CD4-positive, alpha-beta T cell (primary cell): Measurements from ENCODE around the gene CFAP45. TPM values are rescaled to one million over a fixed set of nuclear protein-coding genes. Genes with fewer than 3 reads are reported as not detected.

ENCODE experiments used
- ATAC-seq: fragments of 200-7000 bp; cut with Tn5 transposase; one replicate; pipeline ENCODE4 v1.10.0; 2022; ENCODE audit warnings: mild to moderate bottlenecking; ENCODE audit not compliant: poor library complexity
- CTCF ChIA-PET: fragments of 350-600 bp; sonication (Branson Sonifier 250); formaldehyde crosslinking; loops from one replicate; lab custom pipeline; 2021; ENCODE audit warnings: antibody characterized with exemption, inconsistent platforms; lab: Charles Lee
- POLR2A ChIA-PET: fragments of 350-600 bp; sonication (Branson Sonifier 250); formaldehyde crosslinking; loops from one replicate; lab custom pipeline; 2021; ENCODE audit warnings: antibody characterized with exemption, inconsistent platforms; lab: Charles Lee
- DNase-seq, 14 experiments: peaks; one replicate each; pipeline ENCODE4 v3.0.0-alpha.2; 2013 to 2020; ENCODE audit warnings: mixed read lengths in 2 of 14
- H3K27ac ChIP-seq, 2 donors: one replicate each; pipeline versions ENCODE4 v1.5.1 to v1.7.0; 2013; ENCODE audit warnings: low read length in 2 of 2, low read depth in 1 of 2, mild to moderate bottlenecking in 1 of 2
- H3K27me3 ChIP-seq, 2 experiments: 1 replicate in 1 of 2; 2 replicates in 1 of 2; pipeline versions ENCODE4 v1.6.1 to v1.7.0; 2013; ENCODE audit warnings: low read length in 2 of 2, control low read depth in 1 of 2, mild to moderate bottlenecking in 1 of 2, moderate library complexity in 1 of 2; ENCODE audit not compliant: insufficient read depth in 2 of 2, control insufficient read depth in 1 of 2
- H3K36me3 ChIP-seq: one replicate; pipeline ENCODE4 v1.6.1; 2013; ENCODE audit warnings: low read length, control low read depth; ENCODE audit not compliant: insufficient read depth
- H3K4me1 ChIP-seq: one replicate; pipeline ENCODE4 v1.6.1; 2013; ENCODE audit warnings: low read length, control low read depth; ENCODE audit not compliant: insufficient read depth
- H3K4me3 ChIP-seq: one replicate; pipeline ENCODE4 v1.5.1; 2013; ENCODE audit warnings: mild to moderate bottlenecking, low read length, moderate library complexity
- H3K9me3 ChIP-seq, 2 experiments: 1 replicate in 1 of 2; 2 replicates in 1 of 2; pipeline versions ENCODE4 v1.6.1 to v1.7.0; 2013; ENCODE audit warnings: low read length in 2 of 2, mild to moderate bottlenecking in 2 of 2, control low read depth in 1 of 2, moderate library complexity in 1 of 2; ENCODE audit not compliant: control insufficient read depth in 1 of 2, insufficient read depth in 1 of 2
- H3K27ac Mint-ChIP-seq: one replicate; pipeline ENCODE4 v1.8.0; 2020; ENCODE audit warnings: mixed read lengths
- H3K27me3 Mint-ChIP-seq: one replicate; pipeline ENCODE4 v1.8.0; 2021; ENCODE audit warnings: mixed read lengths
- H3K36me3 Mint-ChIP-seq: one replicate; pipeline ENCODE4 v1.8.0; 2021; ENCODE audit warnings: low read depth, mixed read lengths
- H3K4me1 Mint-ChIP-seq: one replicate; pipeline ENCODE4 v1.8.0; 2021; ENCODE audit warnings: low read depth, mixed read lengths
- H3K4me3 Mint-ChIP-seq: one replicate; pipeline ENCODE4 v1.8.0; 2020; ENCODE audit warnings: mild to moderate bottlenecking, mixed read lengths
- H3K9me3 Mint-ChIP-seq: one replicate; pipeline ENCODE4 v1.8.0; 2020; ENCODE audit warnings: mixed read lengths
- CTCF ChIP-seq: fragments of 200-600 bp; IDR thresholded peaks from one replicate; pipeline ENCODE4 v1.8.0; 2022; ENCODE audit warnings: antibody characterized with exemption, mild to moderate bottlenecking
- intact Hi-C, 2 experiments: fragments of 100-400 bp; cut with DNase I in 1 of 2; cut with micrococcal nuclease in 1 of 2; formaldehyde crosslinking; loops; one replicate each; pipeline versions ENCODE4 v1.15.1 to v1.9.0; 2023 to 2025; cut with DNase I, micrococcal nuclease
- total RNA-seq, 174 experiments: library from RNA in 2 of 174; stranded (reverse) in 2 of 174; gene quantifications; one replicate each; pipeline ENCODE4 v1.2.3 and lab custom pipeline; 2021 to 2026

The CFAP45 gene
- total RNA-seq, 2 experiments from 2014 or later, result 8.4 to 9.0 TPM

- POLR2A ChIA-PET, result interaction anchor here (0.7 to 3.5 kb wide), 10 partner anchors 14 to 1827 kb away, joined by 3 to 18 read pairs (median 6); partner anchors contain the start of genes DCAF8, DUSP12, DUSP23 and IGSF8
- no peak for TF ChIP-seq CTCF
- H3K9me3 Mint-ChIP-seq, result no peaks in the 10 kb centered on the region
- peak overlapping the region; percentile 94 for H3K4me3 Mint-ChIP-seq
- H3K4me1 Mint-ChIP-seq, result peaks cover 53% of the 10 kb centered on the region
- H3K4me1 ChIP-seq, result peaks cover 73% of the 10 kb centered on the region
- H3K4me3 ChIP-seq, result peak overlapping the region; percentile 98
- CTCF ChIA-PET, result interaction anchor here (0.7 to 4.5 kb wide), 6 partner anchors 15 to 329 kb away, joined by 3 to 27 read pairs (median 4); partner anchors contain the start of gene DUSP23
- no peaks in the 10 kb centered on the region for H3K27me3 ChIP-seq
- ATAC-seq, result no peak
- H3K27ac ChIP-seq, result peak overlapping the region; percentile 99 to 100
- peak overlapping the region; percentile 94 for H3K27ac Mint-ChIP-seq
- no peaks in the 10 kb centered on the region for H3K9me3 ChIP-seq
- intact Hi-C loops, result loop anchor here (2.0 to 10.0 kb wide), 3 partner anchors 30 to 362 kb away; partner anchors contain the start of gene PEX19 (in 1 of the 2)
- H3K36me3 Mint-ChIP-seq, result peaks cover 73% of the 10 kb centered on the region
- H3K27me3 Mint-ChIP-seq, result no peaks in the 10 kb centered on the region
- peaks cover 55% of the 10 kb centered on the region for H3K36me3 ChIP-seq
- no peak for DNase-seq
Observed at GRCh38 chr1:159922511-159923202, 22.7 kb upstream of the CFAP45 start.

- CTCF ChIA-PET, result interaction anchor here (1.0 to 4.5 kb wide), 3 partner anchors 16 to 141 kb away, joined by 4 to 27 read pairs (median 5); partner anchors contain the start of gene DUSP23
- Histone ChIP-seq H3K36me3 (peaks cover 60% of the 10 kb centered on the region), H3K4me1 (peaks cover 73% of the 10 kb centered on the region), H3K27ac (peak overlapping the region; percentile 99 to 100), H3K4me3 (peak overlapping the region; percentile 98), H3K27me3 (no peaks in the 10 kb centered on the region), H3K9me3 (no peaks in the 10 kb centered on the region)
- Mint-ChIP-seq H3K4me1 (peaks cover 56% of the 10 kb centered on the region), H3K4me3 (peak overlapping the region; percentile 94), H3K9me3 (no peaks in the 10 kb centered on the region), H3K36me3 (peaks cover 78% of the 10 kb centered on the region), H3K27me3 (no peaks in the 10 kb centered on the region), H3K27ac (peak overlapping the region; percentile 94)
- no peak for TF ChIP-seq CTCF
- POLR2A ChIA-PET, result interaction anchor here (1.0 to 2.8 kb wide), 3 partner anchors 24 to 341 kb away, joined by 4 to 13 read pairs (median 6); partner anchors contain the start of genes DCAF8, DUSP23 and IGSF9
- DNase-seq, result peak in 5 of 14 experiments; percentile 36 to 67 (median 59)
- no peak for ATAC-seq
- intact Hi-C loops, result loop anchor here (2.0 to 10.0 kb wide), 3 partner anchors 29 to 363 kb away; partner anchors contain the start of gene PEX19 (in 1 of the 2)
Observed at GRCh38 chr1:159921700-159922504, 21.9 kb upstream of the CFAP45 start.

GRCh38 chr1:159921251-159921650 is 21.3 kb upstream of the CFAP45 start:
- intact Hi-C loops, result loop anchor here (10.0 kb wide), 2 partner anchors 66 to 364 kb away; partner anchors contain the start of gene PEX19 (in 1 of the 2)
- H3K4me1 ChIP-seq, result peaks cover 72% of the 10 kb centered on the region
- H3K36me3 ChIP-seq, result peaks cover 65% of the 10 kb centered on the region
- Mint-ChIP-seq H3K9me3 (no peaks in the 10 kb centered on the region), H3K27me3 (no peaks in the 10 kb centered on the region), H3K4me1 (peaks cover 54% of the 10 kb centered on the region), H3K36me3 (peaks cover 81% of the 10 kb centered on the region), H3K27ac (peak overlapping the region; percentile 94), H3K4me3 (peak overlapping the region; percentile 94)
- DNase-seq (peak in 3 of 14 experiments; percentile 40 to 69 (median 65)), ATAC-seq (no peak)
- H3K4me3 ChIP-seq, result peak overlapping the region; percentile 98
- POLR2A ChIA-PET, result interaction anchor here (1.0 to 2.8 kb wide), 2 partner anchors 25 to 140 kb away, joined by 4 to 13 read pairs; partner anchors contain the start of genes DUSP23 and IGSF9
- CTCF ChIA-PET, result interaction anchor here (1.0 to 1.1 kb wide), 2 partner anchors 16 to 141 kb away, joined by 4 to 5 read pairs; partner anchors contain the start of gene DUSP23
- no peaks in the 10 kb centered on the region for H3K9me3 ChIP-seq
- TF ChIP-seq CTCF, result no peak
- peak overlapping the region; percentile 99 to 100 for H3K27ac ChIP-seq
- H3K27me3 ChIP-seq, result no peaks in the 10 kb centered on the region
